DND-41 (cell line): ENCODE data around the gene APPL2.

Source experiments
- EZH2 ChIP-seq: IDR thresholded peaks from 3 replicates; pipeline ENCODE4 v1.6.1; 2012; ENCODE audit warnings: borderline replicate concordance, low read depth, mild to moderate bottlenecking, moderate library complexity, low read length, inconsistent platforms; ENCODE audit not compliant: severe bottlenecking
- TF ChIP-seq, protein P1 (sequence below): IDR thresholded peaks from 2 replicates; pipeline ENCODE4 v1.5.1; 2012; ENCODE audit warnings: borderline replicate concordance, low read length, moderate library complexity, mild to moderate bottlenecking; ENCODE audit not compliant: poor library complexity, severe bottlenecking; ENCODE audit errors: extremely low read depth

DNA sequence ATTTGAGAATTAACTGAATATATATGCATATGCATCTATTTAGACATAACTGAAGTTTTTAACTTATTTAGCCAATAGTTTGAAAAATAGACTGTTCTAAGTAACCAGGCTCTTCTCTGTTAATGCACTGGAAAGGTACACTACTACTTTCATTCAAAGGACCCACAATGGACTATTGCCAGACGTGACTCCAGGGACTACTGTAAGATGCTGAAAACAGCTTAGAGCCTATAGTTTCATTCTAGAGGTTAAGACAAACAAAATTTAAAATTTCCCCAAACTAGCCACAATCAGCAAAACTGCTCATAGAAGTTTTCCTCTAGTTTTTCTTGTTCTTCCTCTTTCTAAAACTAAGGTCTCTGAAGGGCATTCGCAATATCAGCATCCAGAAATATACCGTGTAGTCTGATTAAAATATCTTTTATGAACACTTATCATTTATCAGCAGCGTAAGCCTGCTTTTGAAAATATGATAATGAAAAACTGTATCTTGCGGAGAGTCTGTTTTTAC, 10.4 kb downstream of the APPL2 start:
- TF ChIP-seq, protein P1, sequence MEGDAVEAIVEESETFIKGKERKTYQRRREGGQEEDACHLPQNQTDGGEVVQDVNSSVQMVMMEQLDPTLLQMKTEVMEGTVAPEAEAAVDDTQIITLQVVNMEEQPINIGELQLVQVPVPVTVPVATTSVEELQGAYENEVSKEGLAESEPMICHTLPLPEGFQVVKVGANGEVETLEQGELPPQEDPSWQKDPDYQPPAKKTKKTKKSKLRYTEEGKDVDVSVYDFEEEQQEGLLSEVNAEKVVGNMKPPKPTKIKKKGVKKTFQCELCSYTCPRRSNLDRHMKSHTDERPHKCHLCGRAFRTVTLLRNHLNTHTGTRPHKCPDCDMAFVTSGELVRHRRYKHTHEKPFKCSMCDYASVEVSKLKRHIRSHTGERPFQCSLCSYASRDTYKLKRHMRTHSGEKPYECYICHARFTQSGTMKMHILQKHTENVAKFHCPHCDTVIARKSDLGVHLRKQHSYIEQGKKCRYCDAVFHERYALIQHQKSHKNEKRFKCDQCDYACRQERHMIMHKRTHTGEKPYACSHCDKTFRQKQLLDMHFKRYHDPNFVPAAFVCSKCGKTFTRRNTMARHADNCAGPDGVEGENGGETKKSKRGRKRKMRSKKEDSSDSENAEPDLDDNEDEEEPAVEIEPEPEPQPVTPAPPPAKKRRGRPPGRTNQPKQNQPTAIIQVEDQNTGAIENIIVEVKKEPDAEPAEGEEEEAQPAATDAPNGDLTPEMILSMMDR: no peak
- TF ChIP-seq EZH2: no peak
